ENCODE results near the gene CLASRP.

CLASRP gene

DNA sequence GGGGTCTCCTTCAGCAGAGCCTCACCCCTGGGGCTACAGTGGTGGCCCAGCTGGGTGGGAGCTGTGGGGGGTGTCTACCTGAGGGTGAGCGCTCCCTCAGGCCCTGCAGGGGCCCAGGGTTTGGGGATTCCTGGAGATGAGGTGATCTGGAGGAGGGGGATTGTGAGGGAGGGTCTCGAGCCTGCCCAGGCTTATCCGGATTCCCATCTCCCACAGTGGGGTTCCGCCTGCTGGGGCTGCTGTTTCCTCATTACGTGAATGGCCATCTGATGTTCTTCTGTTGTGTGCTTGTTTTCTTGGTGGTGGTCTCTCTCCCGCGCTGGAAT is 58.6 kb downstream of the CLASRP start:
- TF ChIP-seq, protein P1, sequence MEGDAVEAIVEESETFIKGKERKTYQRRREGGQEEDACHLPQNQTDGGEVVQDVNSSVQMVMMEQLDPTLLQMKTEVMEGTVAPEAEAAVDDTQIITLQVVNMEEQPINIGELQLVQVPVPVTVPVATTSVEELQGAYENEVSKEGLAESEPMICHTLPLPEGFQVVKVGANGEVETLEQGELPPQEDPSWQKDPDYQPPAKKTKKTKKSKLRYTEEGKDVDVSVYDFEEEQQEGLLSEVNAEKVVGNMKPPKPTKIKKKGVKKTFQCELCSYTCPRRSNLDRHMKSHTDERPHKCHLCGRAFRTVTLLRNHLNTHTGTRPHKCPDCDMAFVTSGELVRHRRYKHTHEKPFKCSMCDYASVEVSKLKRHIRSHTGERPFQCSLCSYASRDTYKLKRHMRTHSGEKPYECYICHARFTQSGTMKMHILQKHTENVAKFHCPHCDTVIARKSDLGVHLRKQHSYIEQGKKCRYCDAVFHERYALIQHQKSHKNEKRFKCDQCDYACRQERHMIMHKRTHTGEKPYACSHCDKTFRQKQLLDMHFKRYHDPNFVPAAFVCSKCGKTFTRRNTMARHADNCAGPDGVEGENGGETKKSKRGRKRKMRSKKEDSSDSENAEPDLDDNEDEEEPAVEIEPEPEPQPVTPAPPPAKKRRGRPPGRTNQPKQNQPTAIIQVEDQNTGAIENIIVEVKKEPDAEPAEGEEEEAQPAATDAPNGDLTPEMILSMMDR (IDR thresholded peaks at IDR 0.05; ENCODE audit: low read depth, low read length, poor library complexity, severe bottlenecking) = no peak
- TF ChIP-seq EZH2phosphoT487 (IDR thresholded peaks at IDR 0.05; ENCODE audit: borderline replicate concordance, low read length) = no peak
- Histone ChIP-seq H3K4me2 (ENCODE audit: low read length) (no peak overlapping the region), H3F3A (ENCODE audit: control insufficient read depth, insufficient read depth) (no peaks in the 10 kb centered on the region), H3K9me2 (replicated peaks; ENCODE audit: control insufficient read depth, low read length) (no peaks in the 10 kb centered on the region), H3K4me1 (ENCODE audit: control insufficient read depth, low read length) (peaks cover 20% of the 10 kb centered on the region), H3K79me2 (ENCODE audit: control insufficient read depth, low read length) (peaks cover 95% of the 10 kb centered on the region), H3K27me3 (ENCODE audit: control insufficient read depth, low read length) (no peaks in the 10 kb centered on the region), H3K36me3 (ENCODE audit: control insufficient read depth, low read length) (peaks cover 22% of the 10 kb centered on the region), H3K9me3 (ENCODE audit: control insufficient read depth, insufficient read depth, low read length) (no peaks in the 10 kb centered on the region), H4K20me1 (ENCODE audit: control insufficient read depth, insufficient read depth, low read depth, low read length) (peaks cover 20% of the 10 kb centered on the region; the same call in 1 of the 2 replicates), H3K4me3 (ENCODE audit: low read length) (no peak overlapping the region), H3K27ac (ENCODE audit: low read depth, low read length) (no peak overlapping the region)

DNA sequence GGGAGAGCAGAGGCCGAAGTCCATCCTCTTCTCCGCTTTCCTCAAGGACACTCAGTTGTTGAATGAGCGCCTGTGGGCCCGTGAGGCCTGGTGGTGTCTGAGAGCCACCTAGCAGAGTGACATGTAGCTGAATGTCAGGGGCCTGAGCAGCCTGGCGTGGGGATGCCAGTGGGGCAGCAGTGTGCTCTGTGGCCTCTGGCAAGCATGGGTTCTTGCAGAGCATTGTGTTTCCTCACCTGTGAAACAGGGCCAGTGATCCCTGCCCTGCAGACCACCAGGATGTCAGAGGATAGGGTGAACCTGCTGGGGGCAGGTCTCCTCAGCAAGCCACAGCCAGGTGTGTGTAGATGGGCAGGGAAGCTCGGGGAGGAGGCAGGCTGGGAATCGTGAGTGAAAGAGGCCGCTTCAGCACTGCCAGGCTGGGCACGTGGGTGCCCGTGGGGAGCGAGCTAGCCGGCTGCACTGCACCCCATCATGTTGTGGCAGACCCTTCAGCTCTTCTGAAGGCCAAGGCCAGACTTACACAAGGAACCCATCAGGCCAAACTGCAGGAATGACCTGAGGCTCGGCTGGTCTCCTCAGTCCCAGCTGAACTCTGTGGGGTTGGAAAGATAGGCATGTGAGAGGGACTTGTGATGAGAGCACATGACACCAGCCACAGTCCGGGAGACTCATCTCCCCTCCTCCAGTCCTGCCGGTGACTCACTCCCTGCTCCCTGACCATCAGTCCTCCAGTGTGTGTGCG is 59.1 kb downstream of the CLASRP start:
- Histone ChIP-seq H3K4me2 (ENCODE audit: low read length) (no peak overlapping the region), H3K27me3 (ENCODE audit: control insufficient read depth, low read length) (no peaks in the 10 kb centered on the region), H3K9me3 (ENCODE audit: control insufficient read depth, insufficient read depth, low read length) (no peaks in the 10 kb centered on the region), H3K9me2 (replicated peaks; ENCODE audit: control insufficient read depth, low read length) (no peaks in the 10 kb centered on the region), H3K79me2 (ENCODE audit: control insufficient read depth, low read length) (peaks cover 100% of the 10 kb centered on the region), H3K36me3 (ENCODE audit: control insufficient read depth, low read length) (peaks cover 22% of the 10 kb centered on the region), H3F3A (ENCODE audit: control insufficient read depth, insufficient read depth) (no peaks in the 10 kb centered on the region), H3K4me3 (ENCODE audit: low read length) (no peak overlapping the region), H4K20me1 (ENCODE audit: control insufficient read depth, insufficient read depth, low read depth, low read length) (peaks cover 22% of the 10 kb centered on the region; the same call in 1 of the 2 replicates), H3K4me1 (ENCODE audit: control insufficient read depth, low read length) (peaks cover 25% of the 10 kb centered on the region), H3K27ac (ENCODE audit: low read depth, low read length) (no peak overlapping the region)
- TF ChIP-seq, protein P1 (IDR thresholded peaks at IDR 0.05; ENCODE audit: low read depth, low read length, poor library complexity, severe bottlenecking) = no peak
- TF ChIP-seq EZH2phosphoT487 (IDR thresholded peaks at IDR 0.05; ENCODE audit: borderline replicate concordance, low read length) = no peak

DNA sequence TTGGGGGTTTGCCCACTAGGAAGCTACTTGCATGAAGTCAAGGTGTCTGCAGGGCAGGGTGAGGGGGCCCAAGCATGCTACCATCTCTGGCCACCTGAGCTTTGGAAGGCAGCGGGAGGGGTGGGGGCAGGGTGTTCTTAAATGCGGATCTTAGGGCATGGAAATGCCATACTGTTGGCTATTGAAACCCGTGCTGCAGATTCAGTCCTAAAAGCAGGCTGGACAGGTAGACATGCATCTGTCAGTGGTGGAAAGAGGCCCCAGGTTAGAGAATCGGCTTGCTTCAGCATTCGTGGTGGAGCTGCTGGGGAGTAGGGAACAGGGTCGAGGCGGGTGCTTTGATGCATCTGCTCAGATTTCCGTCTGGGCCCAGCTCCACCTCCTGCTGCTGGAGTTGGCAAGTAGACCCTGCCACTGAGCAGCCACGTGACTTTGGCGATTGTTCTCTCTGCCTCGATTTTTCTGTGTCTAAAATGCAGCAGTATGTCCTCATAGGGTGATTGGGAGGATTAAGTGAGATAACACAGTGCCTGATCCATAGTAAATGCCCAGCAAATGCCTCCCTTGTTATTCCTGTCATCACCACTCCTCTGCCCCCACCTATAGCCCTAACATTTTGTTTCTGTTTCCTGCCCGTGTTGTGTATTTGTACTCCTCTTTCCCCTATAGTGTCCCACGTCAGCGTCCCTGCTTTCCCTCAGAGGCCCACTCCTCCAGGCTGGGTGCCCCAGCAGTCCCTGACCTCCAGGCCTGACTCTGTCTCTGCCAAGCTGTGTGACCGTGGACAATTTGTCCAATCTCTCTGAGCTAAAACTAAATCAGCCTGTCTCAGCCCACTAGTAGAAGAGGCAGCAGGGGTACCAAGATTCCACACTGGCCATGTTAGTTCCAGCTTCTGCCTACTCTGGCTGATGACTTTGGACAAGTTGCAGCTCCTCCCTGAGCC is 59.9 kb downstream of the CLASRP start:
- Histone ChIP-seq H3K4me1 (ENCODE audit: control insufficient read depth, low read length) (peaks cover 32% of the 10 kb centered on the region), H3K27ac (ENCODE audit: low read depth, low read length) (no peak overlapping the region), H3F3A (ENCODE audit: control insufficient read depth, insufficient read depth) (no peaks in the 10 kb centered on the region), H4K20me1 (ENCODE audit: control insufficient read depth, insufficient read depth, low read depth, low read length) (peaks cover 23% of the 10 kb centered on the region; the same call in 1 of the 2 replicates), H3K36me3 (ENCODE audit: control insufficient read depth, low read length) (peaks cover 17% of the 10 kb centered on the region), H3K9me3 (ENCODE audit: control insufficient read depth, insufficient read depth, low read length) (no peaks in the 10 kb centered on the region), H3K9me2 (replicated peaks; ENCODE audit: control insufficient read depth, low read length) (no peaks in the 10 kb centered on the region), H3K27me3 (ENCODE audit: control insufficient read depth, low read length) (no peaks in the 10 kb centered on the region), H3K79me2 (ENCODE audit: control insufficient read depth, low read length) (peaks cover 100% of the 10 kb centered on the region), H3K4me2 (ENCODE audit: low read length) (no peak overlapping the region), H3K4me3 (ENCODE audit: low read length) (no peak overlapping the region)
- TF ChIP-seq, protein P1 (IDR thresholded peaks at IDR 0.05; ENCODE audit: low read depth, low read length, poor library complexity, severe bottlenecking) = no peak
- TF ChIP-seq EZH2phosphoT487 (IDR thresholded peaks at IDR 0.05; ENCODE audit: borderline replicate concordance, low read length) = no peak
